Stimulated activated CD4-positive, alpha-beta T cell treated with anti-CD3 and anti-CD28 coated beads, TNF-alpha, amount 100 ng/mL, for 48 hours (primary cell): Measurements from ENCODE around the gene CYP26B1.
"Not testable (repeated sequence)": the region's sequence is repeated elsewhere in the genome, so short reads cannot be mapped to it uniquely, and the experiment has no call there.

Experiments used
- DNase-seq, 3 donors: peaks; one replicate each; pipeline ENCODE4 v3.0.0-alpha.2; 2020; ENCODE audit warnings: low read depth in 3 of 3

Gene CYP26B1

GRCh38 chr2:72109291-72109690 lies 38.4 kb downstream of the CYP26B1 start:
- DNase-seq: no peak

GRCh38 chr2:72108121-72108520 lies 39.5 kb downstream of the CYP26B1 start:
- no peak for DNase-seq

GRCh38 chr2:72106978-72107377 lies 40.7 kb downstream of the CYP26B1 start:
- no peak for DNase-seq

- no peak for DNase-seq
Observed at GRCh38 chr2:72104821-72105588, 42.7 kb downstream of the CYP26B1 start.

GRCh38 chr2:72103690-72104089 lies 44.0 kb downstream of the CYP26B1 start:
- no peak for DNase-seq

GRCh38 chr2:72103161-72103560 lies 44.5 kb downstream of the CYP26B1 start:
- no peak for DNase-seq

- no peak for DNase-seq
Observed at GRCh38 chr2:72098935-72099334, 48.7 kb downstream of the CYP26B1 start.

- no peak for DNase-seq
Observed at GRCh38 chr2:72097276-72097675, 50.4 kb downstream of the CYP26B1 start.

- DNase-seq: no peak
Observed at GRCh38 chr2:72096181-72096580, 51.5 kb downstream of the CYP26B1 start.

GRCh38 chr2:72095364-72095763 lies 52.3 kb downstream of the CYP26B1 start:
- DNase-seq: no peak

- DNase-seq: no peak
Observed at GRCh38 chr2:72094701-72095100, 53.0 kb downstream of the CYP26B1 start.

GRCh38 chr2:72092111-72092510 lies 55.6 kb downstream of the CYP26B1 start:
- no peak for DNase-seq

- DNase-seq: no peak
Observed at GRCh38 chr2:72090781-72091482, 56.7 kb downstream of the CYP26B1 start.

GRCh38 chr2:72090271-72090720 lies 57.4 kb downstream of the CYP26B1 start:
- DNase-seq: no peak

- DNase-seq: no peak
Observed at GRCh38 chr2:72089537-72089936, 58.1 kb downstream of the CYP26B1 start.

GRCh38 chr2:72089028-72089427 lies 58.6 kb downstream of the CYP26B1 start:
- no peak for DNase-seq

GRCh38 chr2:72086871-72087633 lies 60.6 kb downstream of the CYP26B1 start:
- not testable (repeated sequence) for DNase-seq

- no peak for DNase-seq
Observed at GRCh38 chr2:72085513-72085912, 62.1 kb downstream of the CYP26B1 start.

- DNase-seq: no peak
Observed at GRCh38 chr2:72085036-72085435, 62.6 kb downstream of the CYP26B1 start.

GRCh38 chr2:72084584-72084976 lies 63.1 kb downstream of the CYP26B1 start:
- no peak for DNase-seq

GRCh38 chr2:72083751-72084583 lies 63.7 kb downstream of the CYP26B1 start:
- no peak for DNase-seq

GRCh38 chr2:72082887-72083286 lies 64.8 kb downstream of the CYP26B1 start:
- no peak for DNase-seq
